ENCODE results near the gene MYO5A.
A peak's percentile ranks its signal among the peaks of the same experiment; 100 is the strongest.

The MYO5A gene

GRCh38 chr15:52361975-52362494, 166.6 kb downstream of the MYO5A start:
- no peak for DNase-seq (ENCODE audit: low read depth)

DNA sequence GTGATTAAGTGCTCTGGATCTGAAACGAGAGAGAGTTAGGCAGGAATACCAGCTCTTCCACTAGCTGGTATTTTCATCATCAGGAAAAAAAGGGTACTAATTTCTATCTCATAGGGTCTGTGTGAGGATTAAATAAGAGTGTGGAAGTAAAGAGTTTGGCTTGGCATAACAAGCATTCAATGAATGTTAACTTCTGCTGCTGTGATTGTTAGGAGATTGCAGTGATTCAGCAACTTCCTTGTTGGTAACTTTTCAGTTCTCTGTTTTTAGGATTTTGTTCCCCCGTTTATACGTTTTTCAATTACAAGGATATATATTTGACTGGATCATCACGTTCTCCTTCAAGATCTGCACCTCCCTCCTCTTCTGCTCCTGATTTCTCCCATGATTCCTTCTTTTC, 167.2 kb downstream of the MYO5A start:
- no peak for DNase-seq (ENCODE audit: low read depth)

DNA sequence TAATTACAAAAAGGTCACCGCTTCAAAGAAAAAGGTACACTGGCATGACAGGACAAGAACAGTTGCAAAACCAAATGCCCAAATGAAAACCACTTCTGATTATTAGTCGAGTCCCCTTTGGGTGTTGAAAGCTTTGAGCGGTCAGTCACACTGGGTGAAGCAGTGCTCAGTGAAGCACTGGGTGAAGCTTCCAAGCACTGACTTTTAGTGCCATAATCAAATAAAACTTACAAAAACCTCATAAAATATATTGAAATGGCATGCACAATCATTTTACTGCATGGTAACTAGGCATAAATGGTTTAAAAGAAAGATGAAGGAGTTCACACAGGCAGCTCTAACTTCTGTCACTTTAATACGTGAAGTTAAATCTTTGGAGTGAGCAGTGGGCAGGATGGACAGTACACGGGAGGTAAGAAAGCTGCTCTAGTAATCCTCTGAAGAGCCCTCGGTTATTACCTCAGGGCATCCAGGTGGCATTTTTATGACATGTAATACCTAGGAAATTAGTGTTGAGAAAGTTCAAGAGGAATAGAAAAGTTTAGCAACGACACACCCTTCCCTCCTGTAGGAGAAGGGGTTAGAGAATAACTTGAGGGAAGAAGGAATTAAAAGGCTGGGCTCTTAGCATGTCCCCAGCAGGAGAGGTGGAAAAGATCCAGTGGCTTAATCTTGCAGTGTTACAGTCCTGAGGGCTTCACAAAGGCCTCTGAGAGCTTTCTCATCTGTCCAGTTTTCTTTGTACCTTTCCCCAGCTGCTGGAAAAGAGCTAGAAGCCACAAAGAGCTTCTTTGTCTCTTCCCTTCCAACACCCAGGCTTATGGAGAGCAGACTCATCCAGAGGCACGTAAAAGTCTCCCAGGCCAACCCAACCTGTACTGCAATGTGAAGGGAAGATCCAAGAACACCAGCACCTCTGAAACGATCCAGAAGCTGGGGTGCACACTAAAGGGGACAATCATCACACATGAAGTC, 168.2 kb downstream of the MYO5A start:
- no peak for DNase-seq (ENCODE audit: low read depth)

DNA sequence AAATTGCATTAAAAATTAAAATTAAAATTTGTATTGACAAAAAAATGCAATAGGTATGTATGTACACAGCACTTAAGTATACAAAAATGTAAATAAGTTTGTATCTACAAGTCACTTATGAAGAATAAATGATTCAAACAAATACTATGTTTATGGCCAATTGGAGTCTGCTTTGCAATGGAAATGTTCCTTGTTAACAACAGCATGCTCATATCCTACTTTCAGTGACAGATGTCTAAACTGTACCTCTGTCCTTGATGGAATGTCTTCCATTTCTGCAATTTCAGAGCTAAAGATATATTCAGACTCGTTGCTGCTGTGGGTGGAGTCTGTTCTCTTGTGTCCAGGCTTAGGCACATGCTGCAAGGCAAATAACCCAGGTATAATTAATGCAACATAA, 169.0 kb downstream of the MYO5A start:
- DNase-seq (ENCODE audit: low read depth) = no peak

DNA sequence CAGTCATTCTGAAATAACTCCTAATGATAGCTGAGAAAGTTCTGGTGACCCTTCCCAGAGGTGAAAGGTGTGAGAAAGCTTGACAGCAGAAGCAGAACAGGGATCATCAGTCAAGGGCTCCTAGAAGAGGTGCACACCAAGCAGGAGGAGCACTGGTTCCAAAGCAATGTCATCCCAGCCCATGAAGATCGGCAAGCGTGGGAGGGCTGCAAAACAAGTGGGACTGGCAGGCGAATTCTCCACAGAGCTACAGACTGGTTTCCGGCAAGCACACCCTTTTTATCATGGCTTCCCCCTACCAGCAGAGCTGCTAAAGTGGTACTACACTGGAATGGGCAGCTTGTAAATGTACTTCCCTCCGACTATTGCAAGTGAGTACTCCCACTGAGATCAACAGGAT, 170.7 kb downstream of the MYO5A start:
- no peak for DNase-seq (ENCODE audit: low read depth)

DNA sequence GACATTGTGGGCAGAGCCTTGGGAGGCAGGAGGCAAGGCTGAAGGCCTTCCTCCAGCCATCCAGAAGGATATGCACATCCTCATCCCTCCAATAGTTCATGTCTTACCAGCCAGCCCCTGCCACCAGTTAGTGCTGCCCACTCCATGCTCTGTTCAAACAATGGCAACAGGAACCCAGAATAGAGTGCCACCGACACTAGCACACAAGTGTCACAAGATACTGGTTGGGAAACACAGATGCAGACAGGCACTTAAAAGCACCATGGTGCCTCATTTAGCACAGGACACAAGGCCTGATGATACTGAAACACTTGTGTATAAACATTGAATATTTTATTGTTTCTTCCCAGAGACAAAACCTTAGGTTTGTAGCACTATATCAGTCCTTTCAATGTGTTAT, 176.6 kb downstream of the MYO5A start:
- DNase-seq (ENCODE audit: low read depth) = no peak

GRCh38 chr15:52351206-52351908, 177.3 kb downstream of the MYO5A start:
- DNase-seq (ENCODE audit: low read depth) = no peak

- DNase-seq (ENCODE audit: low read depth) = no peak
Measured at GRCh38 chr15:52350423-52350822, 178.3 kb downstream of the MYO5A start.

DNA sequence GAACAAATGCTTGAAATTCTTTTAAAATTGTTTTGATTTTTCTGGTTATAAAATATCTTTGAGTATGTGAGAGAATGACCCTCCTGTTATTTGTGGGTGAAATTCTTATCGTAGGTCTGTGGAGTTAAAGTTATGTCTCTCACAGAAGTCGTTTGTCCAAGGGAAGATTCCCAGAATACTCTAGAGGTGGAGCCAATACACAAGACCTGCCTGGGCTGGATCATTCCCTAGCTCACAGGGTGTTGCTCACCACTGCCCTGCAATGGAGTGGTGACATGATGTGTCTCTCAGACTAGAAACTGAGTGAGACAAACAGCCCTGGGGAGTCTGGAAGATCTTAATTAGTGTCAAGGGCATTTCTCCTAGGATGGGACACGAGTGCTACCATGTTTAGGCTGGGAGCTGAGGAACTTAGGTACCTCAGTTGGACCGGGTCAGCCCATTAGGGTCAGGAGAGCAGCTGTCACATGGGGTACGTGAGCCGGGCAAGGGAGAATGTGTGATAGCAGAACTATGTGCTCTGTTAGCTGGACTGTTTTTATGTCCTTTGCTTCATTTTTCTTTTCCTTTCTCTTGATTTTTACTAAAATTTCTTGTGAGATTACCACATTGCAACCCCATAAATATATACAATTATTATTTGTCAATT, 179.5 kb downstream of the MYO5A start:
- DNase-seq (ENCODE audit: low read depth) = no peak

GRCh38 chr15:52348056-52348745, 180.5 kb downstream of the MYO5A start:
- DNase-seq (ENCODE audit: low read depth) = no peak

GRCh38 chr15:52344592-52344991, 184.1 kb downstream of the MYO5A start:
- DNase-seq (ENCODE audit: low read depth) = no peak

- no peak for DNase-seq (ENCODE audit: low read depth)
Measured at GRCh38 chr15:52343831-52344230, 184.8 kb downstream of the MYO5A start.

GRCh38 chr15:52340093-52340492, 188.6 kb downstream of the MYO5A start:
- DNase-seq (ENCODE audit: low read depth) = no peak

DNA sequence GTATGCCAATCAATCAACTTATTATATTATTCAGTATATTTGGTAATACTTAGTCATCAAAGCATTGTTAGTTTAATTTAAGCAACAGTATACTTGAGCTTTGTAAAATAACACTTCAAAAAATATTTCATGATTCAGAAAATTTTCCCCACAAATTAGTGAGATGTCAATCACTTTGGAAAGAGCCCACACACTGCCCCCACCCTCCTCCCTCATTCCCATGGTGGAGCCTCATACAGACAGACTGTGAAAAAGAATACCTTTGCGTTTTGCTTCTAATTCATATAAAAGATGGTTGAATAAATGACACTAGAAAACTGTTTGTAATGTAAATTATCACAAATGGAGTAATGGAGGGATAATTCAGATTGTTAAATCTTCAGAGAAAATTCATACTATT, 189.8 kb downstream of the MYO5A start:
- DNase-seq (ENCODE audit: low read depth) = no peak

DNA sequence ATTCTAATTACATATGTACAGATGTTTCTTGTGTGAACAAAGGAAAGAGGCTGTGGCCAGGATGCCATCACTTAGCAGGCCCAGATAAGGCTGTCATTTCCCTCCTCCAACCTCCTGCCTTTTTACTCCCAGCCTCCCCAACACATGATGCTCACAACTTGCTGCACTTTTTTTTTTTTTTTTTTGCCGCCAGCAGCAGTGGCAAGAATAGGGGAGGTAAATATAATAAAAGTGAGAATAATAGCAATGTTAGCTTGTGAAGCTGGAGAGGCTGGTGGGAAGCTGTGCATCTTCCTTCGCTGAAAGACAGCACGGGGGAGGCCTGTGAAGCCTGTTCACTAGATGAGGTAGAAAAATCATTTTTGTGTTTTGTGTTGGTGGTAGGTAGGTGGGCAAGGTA, 190.6 kb downstream of the MYO5A start:
- no peak for DNase-seq (ENCODE audit: low read depth)

GRCh38 chr15:52337198-52337853, 191.4 kb downstream of the MYO5A start:
- no peak for DNase-seq (ENCODE audit: low read depth)

DNA sequence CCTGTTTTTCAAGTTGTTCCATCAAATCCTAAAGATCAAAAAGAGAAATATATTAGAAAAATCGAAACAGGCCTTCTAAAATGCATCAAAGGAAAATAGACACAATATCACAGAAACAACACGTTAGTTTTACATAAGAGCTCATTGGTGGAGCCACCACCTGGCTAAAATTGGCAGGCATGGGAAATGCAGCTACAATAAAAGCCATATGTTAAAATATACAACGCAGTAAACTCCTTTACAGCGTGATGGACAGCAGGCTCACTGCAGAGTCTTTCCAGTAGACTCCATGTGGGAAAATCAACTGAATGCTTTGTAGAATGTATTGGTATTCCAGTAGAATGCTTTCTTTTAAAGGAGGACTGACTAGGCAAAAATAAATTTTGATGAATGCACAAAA, 192.2 kb downstream of the MYO5A start:
- no peak for DNase-seq (ENCODE audit: low read depth)

GRCh38 chr15:52334491-52335160, 194.1 kb downstream of the MYO5A start:
- DNase-seq (ENCODE audit: low read depth) = no peak

DNA sequence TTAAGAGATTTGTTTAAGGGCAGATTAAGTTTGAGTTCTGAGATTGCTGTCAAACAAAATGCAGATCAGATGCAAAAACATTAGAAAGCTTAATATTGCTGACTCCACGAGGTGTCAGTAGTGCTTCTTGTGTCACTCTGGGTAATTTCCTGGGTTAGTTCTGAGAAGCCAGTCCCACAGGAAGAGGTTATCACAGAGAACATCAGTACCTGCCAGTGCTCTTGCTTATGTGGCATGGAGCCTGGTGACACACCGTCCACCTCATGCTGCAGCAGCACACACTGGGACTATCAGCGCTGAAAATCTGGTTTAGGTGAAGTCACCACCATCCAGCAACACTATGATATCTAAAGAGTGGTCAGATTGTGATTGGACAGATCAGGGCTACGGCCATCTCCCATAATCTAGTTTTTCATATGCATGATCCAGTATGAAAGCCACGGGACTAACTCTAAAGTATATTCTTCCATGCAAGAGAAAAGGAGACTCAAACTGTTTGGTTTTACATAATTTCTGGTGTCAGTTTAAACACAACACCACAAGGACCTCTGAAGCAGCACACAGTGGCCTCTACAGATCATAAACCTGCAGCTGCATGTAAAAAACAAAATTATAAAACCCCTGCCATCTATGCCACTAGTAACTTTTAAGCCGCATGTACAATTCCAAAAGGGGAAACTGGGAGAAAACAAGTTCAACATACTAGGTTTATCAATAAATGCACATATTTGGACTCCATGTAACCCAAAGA, 197.0 kb downstream of the MYO5A start:
- DNase-seq (ENCODE audit: low read depth) = peak; percentile 6

- no peak for DNase-seq (ENCODE audit: low read depth)
Measured at GRCh38 chr15:52329987-52330386, 198.7 kb downstream of the MYO5A start.

Measured in stimulated activated CD8-positive, alpha-beta memory T cell treated with anti-CD3 and anti-CD28 coated beads, Interleukin-15, amount 100 ng/mL, for 24 hours (primary cell).